Head of caudate nucleus (tissue), 42 donors: Measurements from ENCODE around the gene CPT1C.

Source experiments
- DNase-seq, 42 donors: peaks; one replicate each; pipeline versions ENCODE4 v3.0.0 to v3.0.0-alpha.2; 2020 to 2021; ENCODE audit warnings: mixed read lengths in 7 of 42
- intact Hi-C: fragments of 100-400 bp; cut with DNase I; formaldehyde crosslinking; loops from one replicate; pipeline ENCODE4 v1.15.0; 2022

CPT1C gene

DNA sequence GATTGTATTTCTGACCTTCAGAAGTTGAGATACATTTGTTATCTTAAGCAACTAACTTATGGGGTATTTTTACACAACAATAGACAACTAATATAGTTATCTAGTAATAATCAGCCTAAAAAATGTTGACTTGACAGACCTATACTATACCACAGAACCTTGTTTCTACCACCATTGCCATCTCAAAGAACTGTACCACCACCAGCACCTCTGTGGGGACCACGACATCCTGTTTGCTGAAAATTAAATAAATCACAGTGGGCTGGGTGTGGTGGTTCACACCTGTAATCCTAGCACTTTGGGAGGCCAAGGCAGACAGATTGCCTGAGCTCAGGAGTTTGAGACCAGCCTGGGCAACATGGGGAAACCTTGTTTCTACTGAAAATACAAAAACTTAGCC lies 48.2 kb downstream of the CPT1C start:
- intact Hi-C loops: no loop called here
- no peak for DNase-seq

DNA sequence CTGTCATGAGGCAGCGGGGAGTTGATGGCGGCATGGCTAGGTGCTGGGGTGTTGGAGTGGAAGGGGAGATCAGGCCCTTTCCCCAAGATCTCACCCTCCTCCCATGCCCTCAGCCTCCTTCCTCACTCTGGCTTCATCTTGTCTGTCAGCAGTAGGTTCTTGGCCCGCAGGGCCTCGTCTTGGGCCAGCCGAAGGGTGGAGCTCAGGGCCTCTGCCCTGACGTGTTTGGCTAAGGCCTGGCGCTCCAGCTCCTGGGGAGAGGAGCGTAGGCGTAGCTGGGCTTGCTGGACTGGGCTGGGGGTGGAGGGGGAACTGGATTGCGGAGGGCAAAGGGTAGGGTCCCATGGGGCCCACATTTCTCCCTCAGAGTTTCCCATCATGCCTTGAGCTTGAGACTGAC lies 49.0 kb downstream of the CPT1C start:
- DNase-seq: no peak
- intact Hi-C loops: no loop called here

- no peak for DNase-seq
- intact Hi-C loops: no loop called here
These were observed 50.4 kb downstream of the CPT1C start for GRCh38 chr19:49741210-49741844.

DNA sequence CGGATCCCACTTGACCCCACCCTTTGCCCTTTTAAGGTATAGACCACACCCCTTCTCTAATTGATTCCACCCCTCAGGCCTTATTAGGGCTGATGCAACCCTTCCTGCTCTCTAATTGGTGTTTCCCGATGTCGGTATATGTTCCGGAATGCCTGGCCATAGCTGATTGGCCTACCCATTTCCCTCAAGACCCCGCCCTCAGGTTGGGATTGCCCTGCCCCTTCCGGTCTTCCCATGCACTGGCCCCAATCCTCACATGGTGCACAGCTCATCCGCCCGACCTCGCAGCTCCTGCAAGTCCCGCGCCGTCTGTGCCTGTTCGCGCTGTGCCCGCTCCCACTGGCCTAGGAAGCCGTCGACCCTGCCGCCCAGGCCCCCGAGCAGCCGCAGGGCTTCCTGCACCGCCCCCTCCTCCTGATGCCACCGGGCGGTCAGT lies 54.0 kb downstream of the CPT1C start:
- intact Hi-C loops: no loop called here
- no peak for DNase-seq

- intact Hi-C loops: no loop called here
- DNase-seq: peak in 28 of 42 donors; percentile 8 to 68 (median 34)
These were observed 55.5 kb downstream of the CPT1C start for GRCh38 chr19:49746206-49746958.

DNA sequence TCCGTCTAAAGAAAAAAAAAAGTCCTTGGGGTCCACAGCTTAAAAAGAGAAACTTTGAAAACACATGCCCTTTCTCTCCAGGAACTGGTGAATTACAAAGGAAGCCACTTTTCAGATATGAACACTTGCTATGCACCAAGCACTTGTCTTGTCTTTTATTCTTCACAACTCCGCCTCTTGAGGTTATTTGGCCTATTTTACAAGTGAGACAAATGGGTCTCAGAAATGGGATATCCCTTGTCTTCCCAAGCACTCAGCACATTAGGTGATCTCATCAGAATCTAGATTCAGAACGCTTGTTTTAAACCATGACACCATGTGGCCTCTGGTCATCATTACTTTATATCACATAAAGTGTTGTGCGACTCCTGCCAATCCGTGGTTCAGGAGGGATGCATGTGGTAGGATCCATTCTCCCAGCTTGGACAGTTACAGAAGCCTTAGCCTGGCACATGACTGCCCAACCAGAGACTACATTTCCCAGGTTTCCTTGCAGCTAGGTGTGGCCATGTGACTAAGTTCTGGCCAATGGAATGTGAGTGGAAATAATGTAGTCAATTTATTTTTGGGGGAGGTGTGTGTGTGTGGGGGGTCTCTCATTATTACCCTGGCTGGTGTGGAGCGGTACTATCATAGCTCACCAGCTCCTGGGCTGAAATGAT lies 58.3 kb downstream of the CPT1C start:
- intact Hi-C loops: no loop called here

DNA sequence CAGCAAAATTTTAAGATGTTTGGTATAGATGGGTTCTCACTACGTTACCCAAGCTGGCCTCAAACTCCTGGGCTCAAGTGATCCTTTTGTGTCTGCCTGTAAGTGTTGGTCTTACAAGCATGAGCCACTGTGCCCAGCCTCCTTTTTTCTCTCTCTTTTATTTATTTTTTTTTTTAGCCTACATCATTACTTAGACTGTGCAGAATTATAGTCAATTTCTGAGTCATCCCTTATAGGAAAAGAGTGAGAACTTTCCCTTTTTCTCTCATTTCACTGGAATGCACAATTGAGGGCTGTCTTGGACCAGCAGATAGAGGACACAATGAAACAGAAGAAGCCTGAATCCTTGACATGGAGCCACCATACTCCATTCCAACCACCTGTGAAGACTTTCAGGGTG lies 58.9 kb downstream of the CPT1C start:
- DNase-seq: no peak
- intact Hi-C loops: no loop called here

More for the DNA sequence above, 58.3 kb downstream of the CPT1C start:
- peak in 4 of 42 donors; percentile 12 to 45 (median 25) for DNase-seq

DNA sequence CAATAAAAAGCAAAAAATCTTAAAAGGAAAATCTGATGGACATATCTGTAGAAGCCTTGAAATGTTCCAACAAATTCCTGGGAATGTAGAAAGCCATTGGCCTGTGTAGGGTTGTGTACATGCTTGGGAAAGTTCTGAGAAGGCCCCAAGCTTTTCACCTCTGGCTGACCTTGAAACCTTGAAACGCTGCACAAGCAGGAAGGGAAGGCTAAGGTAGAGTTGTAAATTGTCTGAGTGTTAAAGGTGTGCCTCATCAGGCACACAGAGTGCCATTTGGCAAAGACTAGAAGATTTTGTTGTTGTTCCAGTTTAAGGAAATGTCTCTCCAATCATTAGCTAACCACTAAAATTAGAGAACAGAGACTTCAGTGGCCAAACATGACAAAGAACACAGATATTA lies 61.8 kb downstream of the CPT1C start:
- DNase-seq: no peak
- intact Hi-C loops: no loop called here

DNA sequence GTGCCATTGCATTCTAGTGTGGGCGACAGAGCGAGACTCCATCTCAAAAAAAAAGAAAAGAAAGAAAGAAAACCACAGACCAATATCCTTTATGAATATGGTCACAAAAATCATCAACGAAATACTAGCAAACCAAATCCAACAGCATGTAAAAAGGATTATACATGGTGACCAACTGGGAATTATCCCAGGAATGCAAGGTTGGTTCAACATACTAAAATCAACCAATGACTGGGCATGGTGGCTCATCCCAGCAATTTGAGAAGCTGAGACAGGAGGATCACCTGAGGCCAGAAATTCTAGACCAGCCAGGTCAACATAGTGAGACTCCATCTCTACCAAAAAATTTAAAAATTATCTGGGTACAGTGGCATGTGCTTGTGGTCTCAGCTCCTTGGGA lies 65.0 kb downstream of the CPT1C start:
- DNase-seq: no peak
- intact Hi-C loops: no loop called here

DNA sequence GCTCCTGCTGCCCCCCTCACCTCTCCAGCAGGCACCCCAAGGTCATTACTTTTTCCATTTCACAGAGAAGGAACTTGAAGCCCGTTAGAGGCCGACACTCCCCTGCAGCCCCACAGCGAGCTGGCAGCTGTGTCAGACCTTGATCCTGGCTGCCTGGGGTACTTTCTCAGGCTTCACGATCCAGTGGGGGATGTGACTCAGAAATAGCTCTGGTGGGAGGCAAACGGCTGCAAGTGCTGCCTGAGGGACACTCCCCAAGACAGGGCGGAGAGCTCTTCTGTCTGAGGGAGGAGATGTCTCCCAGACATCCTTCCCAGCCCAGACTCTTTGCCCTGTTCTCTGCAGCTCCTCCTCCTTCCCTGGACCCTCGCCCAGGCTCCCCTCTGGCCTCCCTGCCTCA lies 67.4 kb downstream of the CPT1C start:
- DNase-seq: peak in 41 of 42 donors; percentile 16 to 87 (median 51)
- intact Hi-C loops: no loop called here

DNA sequence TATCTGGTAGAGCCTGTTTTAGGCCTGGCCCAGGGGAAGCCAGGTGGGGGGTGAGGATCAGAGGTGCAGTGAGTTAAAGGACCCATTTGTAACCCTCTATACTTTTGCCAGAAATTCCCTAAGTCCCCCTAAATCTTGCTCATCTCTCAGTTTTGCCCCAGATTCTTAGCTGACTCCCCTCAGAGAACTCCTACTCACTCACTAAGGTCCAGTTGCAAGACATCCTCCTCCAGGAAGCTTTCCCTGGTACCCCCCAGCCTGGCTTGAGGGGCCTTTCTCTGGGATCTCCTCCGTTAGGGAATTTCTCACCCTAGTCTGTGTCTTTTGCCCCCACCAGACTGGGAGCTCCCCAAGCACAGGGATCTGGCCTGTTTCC lies 70.3 kb downstream of the CPT1C start:
- no peak for DNase-seq
- intact Hi-C loops: no loop called here

DNA sequence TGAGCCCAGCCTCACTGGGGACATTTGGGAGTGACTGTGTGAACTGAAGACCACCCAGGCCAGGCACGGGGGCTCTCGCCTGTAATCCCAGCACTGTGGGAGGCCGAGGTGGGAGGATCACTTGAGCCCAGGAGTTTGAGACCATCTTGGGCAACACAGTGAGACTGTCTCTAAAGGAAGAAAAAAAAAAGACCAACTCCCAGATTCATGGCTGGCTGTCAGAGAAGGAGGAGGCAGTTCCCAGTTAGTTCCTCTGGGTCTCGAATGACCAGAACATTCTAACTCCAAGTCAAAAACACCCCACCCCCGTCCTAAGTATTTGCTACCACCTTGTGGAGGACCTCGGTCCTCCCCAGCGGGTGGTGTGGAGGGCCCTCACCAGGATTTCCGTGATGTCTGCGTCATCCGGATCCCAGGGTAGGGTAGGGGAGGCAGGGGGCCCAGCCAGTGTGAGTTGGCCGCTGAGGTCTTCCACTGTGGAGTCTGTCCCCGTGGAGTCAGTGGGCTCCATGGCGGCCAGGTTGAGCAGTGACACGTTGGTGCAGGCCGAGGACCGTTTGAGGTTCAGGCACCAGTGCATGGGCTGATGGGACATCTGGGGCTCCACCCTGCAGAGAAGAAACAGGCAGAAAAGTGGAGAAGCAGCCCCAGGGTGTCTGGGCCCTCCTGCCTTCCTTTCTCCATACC lies 70.9 kb downstream of the CPT1C start:
- DNase-seq: no peak
- intact Hi-C loops: no loop called here

DNA sequence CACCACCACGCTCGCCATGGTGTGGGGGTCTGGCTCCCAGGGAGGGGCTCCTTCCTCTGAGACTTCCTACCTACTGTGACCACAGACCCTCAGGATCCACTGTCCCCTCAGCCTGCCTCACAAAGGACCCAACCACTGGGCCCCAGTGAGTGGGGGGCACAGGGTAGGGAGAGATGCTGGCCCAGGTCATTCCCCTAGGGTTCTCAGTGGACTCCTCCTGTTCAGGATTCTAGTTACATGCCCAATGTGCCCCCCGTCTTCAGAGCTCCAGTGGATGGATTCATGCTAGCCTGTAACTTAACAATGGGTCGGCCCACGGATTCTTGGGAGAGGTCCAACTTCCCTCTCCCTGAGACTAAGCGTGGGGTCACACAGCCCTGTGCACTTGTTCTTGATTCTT lies 72.3 kb downstream of the CPT1C start, which contains the start of gene TSKS:
TSKS (minus strand) TSS at position 77 of the 400 bp plus-strand sequence; CDS start at position 18, 59 bp downstream.
- intact Hi-C loops: no loop called here
- no peak for DNase-seq
